GM19193 (cell line): Measurements from ENCODE around the gene MEGF11.

Experiments
- POLR2A ChIP-seq: IDR thresholded peaks from 4 replicates; pipeline ENCODE4 v1.6.1; 2011; ENCODE audit not compliant: insufficient read depth, insufficient read length; ENCODE audit errors: extremely low read depth

MEGF11 gene

GRCh38 chr15:66097151-66098021 lies 156.2 kb downstream of the MEGF11 start:
- TF ChIP-seq POLR2A = no peak

- TF ChIP-seq POLR2A = no peak
Observed at GRCh38 chr15:66096688-66097058, 156.9 kb downstream of the MEGF11 start.

GRCh38 chr15:66095871-66096687 lies 157.5 kb downstream of the MEGF11 start:
- TF ChIP-seq POLR2A = no peak

GRCh38 chr15:66094331-66094730 lies 159.2 kb downstream of the MEGF11 start:
- TF ChIP-seq POLR2A = no peak

- no peak for TF ChIP-seq POLR2A
Observed at GRCh38 chr15:66092053-66093016, 161.2 kb downstream of the MEGF11 start.

- no peak for TF ChIP-seq POLR2A
Observed at GRCh38 chr15:66089509-66089908, 164.0 kb downstream of the MEGF11 start.

- TF ChIP-seq POLR2A = no peak
Observed at GRCh38 chr15:66089049-66089448, 164.5 kb downstream of the MEGF11 start.

- TF ChIP-seq POLR2A = no peak
Observed at GRCh38 chr15:66085128-66085527, 168.4 kb downstream of the MEGF11 start.

- TF ChIP-seq POLR2A = no peak
Observed at GRCh38 chr15:66084704-66085103, 168.8 kb downstream of the MEGF11 start.

GRCh38 chr15:66080717-66081398 lies 172.7 kb downstream of the MEGF11 start:
- no peak for TF ChIP-seq POLR2A

GRCh38 chr15:66078929-66079275 lies 174.6 kb downstream of the MEGF11 start:
- no peak for TF ChIP-seq POLR2A

GRCh38 chr15:66078196-66078928 lies 175.2 kb downstream of the MEGF11 start:
- TF ChIP-seq POLR2A = no peak

GRCh38 chr15:66077320-66077663 lies 176.3 kb downstream of the MEGF11 start:
- no peak for TF ChIP-seq POLR2A
